H9 (cell line): ENCODE measurements around the gene THOP1. TPM values are rescaled to one million over a fixed set of nuclear protein-coding genes. Genes with fewer than 3 reads are reported as not detected.

Experiments
- DNase-seq: peaks from one replicate; pipeline ENCODE4 v3.0.0-alpha.2; 2017
- H2AFZ ChIP-seq: one replicate; pipeline ENCODE4 v1.6.1; 2013; ENCODE audit warnings: mild to moderate bottlenecking, low read length, control low read depth, moderate library complexity
- H2AK5ac ChIP-seq: 2 replicates; pipeline ENCODE4 v1.6.1; 2013; ENCODE audit warnings: low read length, control low read depth, mixed read lengths; ENCODE audit not compliant: insufficient read length
- H2BK120ac ChIP-seq: one replicate; pipeline ENCODE4 v1.6.1; 2013; ENCODE audit warnings: low read depth, mild to moderate bottlenecking, low read length, control low read depth, inconsistent platforms; ENCODE audit not compliant: poor library complexity, severe bottlenecking
- H2BK12ac ChIP-seq: 2 replicates; pipeline ENCODE4 v1.6.1; 2013; ENCODE audit warnings: low read length, control low read depth, mixed read lengths, low read depth; ENCODE audit not compliant: insufficient read length
- H2BK15ac ChIP-seq: 2 replicates; pipeline ENCODE4 v1.6.1; 2013; ENCODE audit warnings: low read depth, low read length, control low read depth
- H2BK20ac ChIP-seq: one replicate; pipeline ENCODE4 v1.6.1; 2013; ENCODE audit warnings: low read depth, mild to moderate bottlenecking, low read length, control low read depth, inconsistent platforms; ENCODE audit not compliant: poor library complexity, severe bottlenecking
- H2BK5ac ChIP-seq: 2 replicates; pipeline ENCODE4 v1.6.1; 2013; ENCODE audit warnings: low read length, control low read depth, mixed read lengths; ENCODE audit not compliant: insufficient read length
- H3K14ac ChIP-seq: 2 replicates; pipeline ENCODE4 v1.6.1; 2013; ENCODE audit warnings: low read length, control low read depth; ENCODE audit not compliant: insufficient read depth
- H3K18ac ChIP-seq: 2 replicates; pipeline ENCODE4 v1.6.1; 2013; ENCODE audit warnings: low read depth, mild to moderate bottlenecking, mixed read lengths, low read length, control low read depth; ENCODE audit not compliant: insufficient read length
- H3K23ac ChIP-seq: 2 replicates; pipeline ENCODE4 v1.6.1; 2013; ENCODE audit warnings: low read length, control low read depth, mixed read lengths, low read depth; ENCODE audit not compliant: insufficient read length
- H3K23me2 ChIP-seq: 2 replicates; pipeline ENCODE4 v1.6.1; 2013; ENCODE audit warnings: low read depth, mild to moderate bottlenecking, mixed read lengths, low read length, control low read depth; ENCODE audit not compliant: insufficient read length, poor library complexity, severe bottlenecking
- H3K27ac ChIP-seq: 2 replicates; pipeline ENCODE4 v1.5.1; 2013; ENCODE audit warnings: low read length, control low read depth, mixed read lengths, low read depth; ENCODE audit not compliant: insufficient read length
- H3K27me3 ChIP-seq: 2 replicates; pipeline ENCODE4 v1.6.1; 2013; ENCODE audit warnings: low read length, control low read depth, inconsistent platforms; ENCODE audit not compliant: insufficient read depth
- H3K4ac ChIP-seq: 2 replicates; pipeline ENCODE4 v1.6.1; 2013; ENCODE audit warnings: low read depth, mild to moderate bottlenecking, control low read depth, inconsistent platforms, low read length, moderate library complexity
- H3K4me1 ChIP-seq: 2 replicates; pipeline ENCODE4 v1.6.1; 2013; ENCODE audit warnings: low read length, control low read depth, inconsistent platforms; ENCODE audit not compliant: insufficient read depth
- H3K4me2 ChIP-seq: 2 replicates; pipeline ENCODE4 v1.6.1; 2013; ENCODE audit warnings: low read length, control low read depth, mixed read lengths; ENCODE audit not compliant: insufficient read length, insufficient read depth
- H3K56ac ChIP-seq: 2 replicates; pipeline ENCODE4 v1.6.1; 2013; ENCODE audit warnings: low read depth, mild to moderate bottlenecking, mixed read lengths, low read length, control low read depth; ENCODE audit not compliant: insufficient read length
- H3K79me1 ChIP-seq: 2 replicates; pipeline ENCODE4 v1.6.1; 2013; ENCODE audit warnings: low read depth, mild to moderate bottlenecking, moderate library complexity, low read length, control low read depth, inconsistent platforms; ENCODE audit not compliant: insufficient read depth, poor library complexity, severe bottlenecking
- H3K79me2 ChIP-seq: 2 replicates; pipeline ENCODE4 v1.6.1; 2013; ENCODE audit warnings: low read length, control low read depth, inconsistent platforms; ENCODE audit not compliant: insufficient read depth
- H3K9ac ChIP-seq: 2 replicates; pipeline ENCODE4 v1.6.1; 2013; ENCODE audit warnings: low read length, control low read depth, mixed read lengths; ENCODE audit not compliant: insufficient read length; ENCODE audit errors: extremely low read depth
- H3K9me3 ChIP-seq: one replicate; pipeline ENCODE4 v1.6.1; 2013; ENCODE audit warnings: low read depth, low read length, inconsistent platforms; ENCODE audit not compliant: control insufficient read depth
- H3T11ph ChIP-seq: one replicate; pipeline ENCODE4 v1.6.1; 2013; ENCODE audit warnings: mild to moderate bottlenecking, low read length, control low read depth, inconsistent platforms
- H4K20me1 ChIP-seq: one replicate; pipeline ENCODE4 v1.6.1; 2013; ENCODE audit not compliant: control insufficient read depth, insufficient read length, insufficient read depth
- H4K5ac ChIP-seq: 2 replicates; pipeline ENCODE4 v1.6.1; 2013; ENCODE audit warnings: low read depth, mild to moderate bottlenecking, mixed read lengths, low read length, control low read depth; ENCODE audit not compliant: insufficient read length
- H4K8ac ChIP-seq: replicated peaks from 2 replicates; pipeline ENCODE4 v1.6.1; 2013; ENCODE audit warnings: low read length, control low read depth, mixed read lengths, low read depth; ENCODE audit not compliant: insufficient read length
- H4K91ac ChIP-seq: 2 replicates; pipeline ENCODE4 v1.6.1; 2013; ENCODE audit warnings: low read depth, mild to moderate bottlenecking, moderate library complexity, mixed read lengths, low read length, control low read depth; ENCODE audit not compliant: insufficient read length
- H3K27ac Mint-ChIP-seq, 3 experiments: 2 replicates in 2 of 3; 3 replicates in 1 of 3; pipeline ENCODE4 v1.8.0; 2020 to 2021; ENCODE audit warnings: mixed read lengths in 3 of 3, mild to moderate bottlenecking in 1 of 3, moderate library complexity in 1 of 3
- H3K27me3 Mint-ChIP-seq: 2 replicates; pipeline ENCODE4 v1.8.0; 2021; ENCODE audit warnings: low read depth, mild to moderate bottlenecking, moderate library complexity, mixed read lengths
- H3K36me3 Mint-ChIP-seq, 3 experiments: 2 replicates in 2 of 3; 3 replicates in 1 of 3; pipeline ENCODE4 v1.8.0; 2020 to 2021; ENCODE audit warnings: low read depth in 3 of 3, mixed read lengths in 3 of 3; ENCODE audit not compliant: insufficient read depth in 1 of 3
- H3K4me1 Mint-ChIP-seq, 2 experiments: 2 replicates each; pipeline ENCODE4 v1.8.0; 2020; ENCODE audit warnings: mixed read lengths in 2 of 2
- H3K4me3 Mint-ChIP-seq, 2 experiments: 2 replicates in 1 of 2; 3 replicates in 1 of 2; pipeline ENCODE4 v1.8.0; 2020 to 2021; ENCODE audit warnings: mild to moderate bottlenecking in 2 of 2, mixed read lengths in 2 of 2, moderate library complexity in 1 of 2
- H3K9me3 Mint-ChIP-seq, 2 experiments: 2 replicates in 1 of 2; 3 replicates in 1 of 2; pipeline ENCODE4 v1.8.0; 2020; ENCODE audit warnings: mild to moderate bottlenecking in 2 of 2, mixed read lengths in 2 of 2, moderate library complexity in 1 of 2
- WGBS: extraction: QIAGEN DNeasy Blood & Tissue Kit; methylation state at CpG from one replicate; pipeline ENCODE4 v1.1.7; 2013; ENCODE audit warnings: missing lambda C conversion rate, low lambda C conversion rate, mixed read lengths; ENCODE audit not compliant: insufficient read length; ENCODE audit errors: extremely low coverage; 5-methylcytosine and 5-hydroxymethylcytosine counted together
- total RNA-seq: library from RNA; stranded (reverse); gene quantifications from 2 replicates; pipeline ENCODE4 v1.2.1, GENCODE V29; 2021
- TF ChIP-seq, protein P1 (sequence below): fragments of 200-600 bp; sonication (generic); conservative IDR thresholded peaks from 3 replicates; pipeline ENCODE4 v1.8.0; 2021; ENCODE audit warnings: antibody characterized with exemption, mild to moderate bottlenecking

The THOP1 gene
- total RNA-seq, 1 experiment from 2014 or later: 150 TPM

- no peak overlapping the region for H4K5ac ChIP-seq
- H3K23ac ChIP-seq: no peak overlapping the region
- H3K9me3 Mint-ChIP-seq: no peaks in the 10 kb centered on the region
- no peak overlapping the region for H2BK120ac ChIP-seq
- H3K27ac Mint-ChIP-seq: no peak overlapping the region
- H4K91ac ChIP-seq: no peak overlapping the region
- peaks cover 40 to 83% (median 83%) of the 10 kb centered on the region in 3 experiments for H3K36me3 Mint-ChIP-seq
- no peak overlapping the region for H3T11ph ChIP-seq
- H3K4ac ChIP-seq: no peak overlapping the region
- no peaks in the 10 kb centered on the region for H3K9me3 ChIP-seq
- TF ChIP-seq, protein P1, sequence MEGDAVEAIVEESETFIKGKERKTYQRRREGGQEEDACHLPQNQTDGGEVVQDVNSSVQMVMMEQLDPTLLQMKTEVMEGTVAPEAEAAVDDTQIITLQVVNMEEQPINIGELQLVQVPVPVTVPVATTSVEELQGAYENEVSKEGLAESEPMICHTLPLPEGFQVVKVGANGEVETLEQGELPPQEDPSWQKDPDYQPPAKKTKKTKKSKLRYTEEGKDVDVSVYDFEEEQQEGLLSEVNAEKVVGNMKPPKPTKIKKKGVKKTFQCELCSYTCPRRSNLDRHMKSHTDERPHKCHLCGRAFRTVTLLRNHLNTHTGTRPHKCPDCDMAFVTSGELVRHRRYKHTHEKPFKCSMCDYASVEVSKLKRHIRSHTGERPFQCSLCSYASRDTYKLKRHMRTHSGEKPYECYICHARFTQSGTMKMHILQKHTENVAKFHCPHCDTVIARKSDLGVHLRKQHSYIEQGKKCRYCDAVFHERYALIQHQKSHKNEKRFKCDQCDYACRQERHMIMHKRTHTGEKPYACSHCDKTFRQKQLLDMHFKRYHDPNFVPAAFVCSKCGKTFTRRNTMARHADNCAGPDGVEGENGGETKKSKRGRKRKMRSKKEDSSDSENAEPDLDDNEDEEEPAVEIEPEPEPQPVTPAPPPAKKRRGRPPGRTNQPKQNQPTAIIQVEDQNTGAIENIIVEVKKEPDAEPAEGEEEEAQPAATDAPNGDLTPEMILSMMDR: no peak
- no CpG with 5 or more reads among the region's 16 CpGs for WGBS
- H4K20me1 ChIP-seq: no peaks in the 10 kb centered on the region
- H2BK12ac ChIP-seq: no peak overlapping the region
- peaks cover 4% of the 10 kb centered on the region for H3K79me1 ChIP-seq
- no peaks in the 10 kb centered on the region for H3K4me1 ChIP-seq
- H4K8ac ChIP-seq: no peak overlapping the region
- H2AK5ac ChIP-seq: no peak overlapping the region
- no peak overlapping the region for H3K4me2 ChIP-seq
- no peak overlapping the region for H3K56ac ChIP-seq
- no peak for DNase-seq
- H2BK5ac ChIP-seq: no peak overlapping the region
- no peak overlapping the region for H2AFZ ChIP-seq
- no peak overlapping the region for H3K4me3 Mint-ChIP-seq
- no peak overlapping the region for H3K14ac ChIP-seq
- no peak overlapping the region for H2BK20ac ChIP-seq
- H3K4me1 Mint-ChIP-seq: peaks cover 0 to 2% of the 10 kb centered on the region in 2 experiments; a peak in 1 of 4 replicates
- H3K18ac ChIP-seq: no peak overlapping the region
- H3K23me2 ChIP-seq: no peaks in the 10 kb centered on the region
- H3K27me3 ChIP-seq: no peaks in the 10 kb centered on the region
- H3K27me3 Mint-ChIP-seq: no peaks in the 10 kb centered on the region
- H3K79me2 ChIP-seq: no peaks in the 10 kb centered on the region
- H3K9ac ChIP-seq: no peak overlapping the region
- H3K27ac ChIP-seq: no peak overlapping the region
- H2BK15ac ChIP-seq: no peak overlapping the region
These were observed 12.9 kb downstream of the THOP1 start for GRCh38 chr19:2798158-2798685.
